ENCODE data around the gene TRA2A. TPM values are rescaled to one million over a fixed set of nuclear protein-coding genes. Genes with fewer than 3 reads are reported as not detected.

TRA2A gene
- total and polyA plus RNA-seq, 2 of the 13 experiments (the other 11 are each of a cell fraction or from before 2014, with no cell fraction given) = 39.1 to 41.6 TPM

- TF ChIP-seq FOXA3 (CRISPR knock-in tag; IDR thresholded peaks at IDR 0.05) (0 out of 2 replicates have a peak, but pooled peaks have one; percentile 17), BCL6 (CRISPR knock-in tag; IDR thresholded peaks at IDR 0.05) (no peak), ESRRA (CRISPR knock-in tag; IDR thresholded peaks at IDR 0.05; ENCODE audit: low read depth) (no peak), NFYC (CRISPR knock-in tag; IDR thresholded peaks at IDR 0.05) (no peak), HNRNPK (IDR thresholded peaks at IDR 0.05; ENCODE audit: low read depth, low read length, poor library complexity, severe bottlenecking) (no peak), PREB (CRISPR knock-in tag; IDR thresholded peaks at IDR 0.05) (no peak), ZSCAN20 (CRISPR knock-in tag; IDR thresholded peaks at IDR 0.05; ENCODE audit: borderline replicate concordance) (peak; percentile 98), BHLHE40 (IDR thresholded peaks at IDR 0.05; ENCODE audit: low read length) (peak; percentile 64), UBTF (CRISPR knock-in tag; IDR thresholded peaks at IDR 0.05) (no peak), ZSCAN5A (CRISPR knock-in tag; IDR thresholded peaks at IDR 0.05; ENCODE audit: borderline replicate concordance) (no peak), ISL2 (CRISPR knock-in tag; IDR thresholded peaks at IDR 0.05) (no peak), ZNF792 (CRISPR knock-in tag; IDR thresholded peaks at IDR 0.05) (no peak), ZHX2 (IDR thresholded peaks at IDR 0.05; ENCODE audit: low read depth) (no peak), ZHX2 (CRISPR knock-in tag; IDR thresholded peaks at IDR 0.05; ENCODE audit: borderline replicate concordance) (no peak), HMGXB4 (CRISPR knock-in tag; IDR thresholded peaks at IDR 0.05; ENCODE audit: borderline replicate concordance in 1 of 2, low read depth in 1 of 2) (0 out of 4 replicates have a peak, but pooled peaks of 1 of the 2 experiments have one; percentile 9), CHD4 (IDR thresholded peaks at IDR 0.05; ENCODE audit: borderline replicate concordance, low read length) (no peak; the same call in 1 of the 2 replicates)
Observed at GRCh38 chr7:23530405-23530804, 1.4 kb downstream of the TRA2A start (continued).

Measured in HepG2 (cell line).